GM19468 (cell line): ENCODE measurements around the gene SLC44A3.
A peak's percentile ranks its signal among the peaks of the same experiment; 100 is the strongest.

Experiments
- ATAC-seq: cut with Tn5 transposase; IDR thresholded peaks from one replicate; pipeline ENCODE4 v1.9.1; 2021; ENCODE audit warnings: mild to moderate bottlenecking, moderate library complexity, moderate number of reproducible peaks; ENCODE audit not compliant: unreplicated experiment; ENCODE audit errors: extremely low read depth

The SLC44A3 gene

DNA sequence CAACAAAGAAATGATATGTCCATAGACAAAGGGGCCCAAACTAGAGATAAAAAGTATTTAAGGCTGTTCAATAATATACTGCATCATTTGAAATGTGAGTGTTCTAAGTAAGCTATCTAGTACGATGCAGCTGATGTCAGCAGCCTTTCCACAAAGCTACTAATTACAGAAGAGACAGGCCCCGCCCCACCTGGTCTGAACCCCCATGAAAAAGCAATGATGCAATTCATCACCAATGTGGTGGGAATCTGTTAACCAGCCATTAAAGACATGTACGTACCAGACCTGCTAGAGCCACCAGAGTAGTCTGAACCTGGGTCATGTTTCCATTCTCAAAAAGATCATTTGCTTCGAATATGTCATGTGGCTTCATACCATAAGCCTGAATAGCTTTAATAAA is 81.7 kb downstream of the SLC44A3 start:
- ATAC-seq: no peak

DNA sequence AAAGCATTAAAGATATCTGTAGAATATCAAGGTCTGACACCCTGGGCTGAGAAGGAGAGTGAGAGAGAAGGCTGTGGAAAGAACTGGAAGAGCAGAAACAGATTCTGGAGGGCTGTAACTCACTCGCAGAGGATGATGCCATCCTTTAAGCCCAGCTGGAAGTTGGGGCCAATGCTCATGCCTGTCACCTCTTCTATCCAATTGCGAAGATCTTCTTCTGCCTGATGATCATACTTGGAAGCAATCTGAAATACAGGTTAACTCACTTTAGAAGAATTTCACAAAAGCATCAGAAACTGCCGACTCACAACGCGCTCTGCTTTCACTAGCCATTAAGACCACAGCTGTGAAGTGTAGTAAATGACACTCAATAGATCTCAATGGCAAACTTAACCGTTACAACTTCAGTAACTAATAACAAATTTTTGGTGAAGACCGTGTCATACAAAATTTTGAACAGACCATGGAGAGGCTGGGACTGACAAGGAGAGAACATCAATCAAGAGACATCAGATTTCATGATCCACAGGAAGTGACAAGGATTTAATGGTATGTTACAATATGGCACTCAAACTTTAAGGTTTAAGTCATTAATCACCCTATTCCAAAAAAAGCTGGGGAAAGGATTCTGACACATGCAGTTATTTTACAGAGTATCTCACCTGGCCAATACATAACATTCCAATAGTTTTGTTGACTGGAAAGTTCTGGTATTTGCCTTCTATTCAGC is 83.3 kb downstream of the SLC44A3 start:
- ATAC-seq: no peak

DNA sequence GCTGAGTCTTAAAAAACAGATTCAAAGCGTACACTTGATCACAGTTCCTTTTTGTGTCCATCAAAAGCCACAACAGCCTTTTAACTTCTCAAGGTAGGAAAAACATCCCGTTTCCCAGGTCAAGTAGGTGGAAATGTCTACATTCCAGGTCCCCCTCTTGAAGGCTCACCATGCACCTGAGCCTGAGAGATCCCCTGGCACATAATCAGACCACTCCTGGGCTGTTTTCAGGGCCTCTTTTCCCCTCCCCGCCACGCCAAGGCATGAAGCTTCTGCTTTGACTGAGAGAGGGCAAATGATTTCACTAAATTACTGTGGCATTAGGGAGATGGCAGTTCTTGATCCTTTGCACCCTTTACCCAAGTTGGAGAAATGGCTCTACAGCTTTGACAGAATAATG is 85.0 kb downstream of the SLC44A3 start:
- no peak for ATAC-seq

DNA sequence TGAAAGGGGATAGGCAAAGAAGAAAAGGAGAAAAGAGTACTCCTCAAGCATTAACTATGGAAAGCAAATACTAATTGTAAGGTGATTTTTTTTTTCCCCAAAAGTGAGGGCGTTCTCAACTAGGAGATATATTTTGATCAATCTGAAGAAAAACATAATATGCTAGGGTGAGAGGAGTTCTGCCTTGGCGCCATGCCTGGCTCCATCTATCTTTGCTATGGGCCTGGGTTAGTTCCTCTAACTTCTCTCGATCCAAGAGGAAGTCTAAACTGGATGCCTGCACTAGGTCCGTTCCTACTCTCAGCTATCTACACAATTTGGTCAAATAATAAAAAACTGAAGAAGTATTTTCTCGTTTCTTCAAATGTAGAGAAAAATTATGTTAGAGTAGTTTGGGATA is 86.2 kb downstream of the SLC44A3 start:
- no peak for ATAC-seq

DNA sequence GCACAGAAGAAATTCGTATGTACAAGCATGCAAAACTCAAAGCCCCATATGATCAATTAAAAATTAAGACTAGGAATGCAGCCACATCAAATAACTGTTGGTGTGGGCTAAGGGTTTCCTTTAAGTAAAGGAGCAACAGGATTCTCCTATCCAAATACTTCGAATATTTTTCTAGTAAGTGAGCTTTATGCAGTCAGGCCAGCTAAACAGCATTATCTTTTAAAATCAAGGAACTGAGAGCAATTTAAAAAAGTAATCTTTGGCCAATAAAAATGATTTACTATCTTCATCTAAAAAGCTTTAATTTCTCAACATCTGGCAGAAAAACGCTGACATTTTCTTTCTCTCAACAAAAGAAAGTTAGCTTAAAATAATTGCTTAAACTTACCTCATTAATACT is 87.0 kb downstream of the SLC44A3 start:
- ATAC-seq: no peak

DNA sequence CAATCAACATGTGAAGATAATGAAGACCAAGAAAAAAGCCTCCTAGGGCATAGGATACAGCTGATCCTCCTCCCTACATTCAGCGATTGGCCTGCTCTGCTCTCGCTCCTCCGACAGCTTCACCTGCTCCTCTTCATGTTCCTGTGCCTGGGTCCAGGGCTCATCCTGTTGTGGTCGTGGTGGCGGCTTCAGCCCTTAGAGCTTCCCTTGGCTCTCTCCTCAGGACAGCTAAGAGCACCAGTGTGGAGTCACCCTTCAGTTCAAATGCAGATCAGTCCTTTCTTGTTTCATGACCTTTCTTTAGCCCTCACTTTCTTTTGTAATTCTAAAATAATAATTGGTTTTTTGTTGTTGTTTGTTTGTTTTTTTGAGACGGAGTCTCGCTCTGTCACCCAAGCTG is 88.0 kb downstream of the SLC44A3 start:
- ATAC-seq: no peak

DNA sequence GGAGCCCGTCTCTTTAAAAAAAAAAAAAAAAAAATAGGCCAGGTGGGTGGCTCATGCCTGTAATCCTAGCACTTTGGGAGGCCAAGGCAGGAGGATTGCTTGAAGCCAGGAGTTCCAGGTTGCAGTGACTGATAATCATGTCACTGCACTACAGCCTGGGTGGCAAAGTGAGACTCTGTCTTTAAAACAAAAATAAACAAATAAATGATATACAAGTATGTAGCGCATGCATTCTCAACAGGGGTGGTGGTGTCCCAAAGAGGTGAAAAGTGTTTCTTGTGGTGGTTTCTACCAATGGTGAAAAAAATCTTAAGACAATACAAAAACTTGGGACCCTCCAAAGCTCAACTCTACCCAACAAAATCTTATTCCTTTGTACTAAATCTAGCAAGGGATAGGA is 88.8 kb downstream of the SLC44A3 start:
- no peak for ATAC-seq

DNA sequence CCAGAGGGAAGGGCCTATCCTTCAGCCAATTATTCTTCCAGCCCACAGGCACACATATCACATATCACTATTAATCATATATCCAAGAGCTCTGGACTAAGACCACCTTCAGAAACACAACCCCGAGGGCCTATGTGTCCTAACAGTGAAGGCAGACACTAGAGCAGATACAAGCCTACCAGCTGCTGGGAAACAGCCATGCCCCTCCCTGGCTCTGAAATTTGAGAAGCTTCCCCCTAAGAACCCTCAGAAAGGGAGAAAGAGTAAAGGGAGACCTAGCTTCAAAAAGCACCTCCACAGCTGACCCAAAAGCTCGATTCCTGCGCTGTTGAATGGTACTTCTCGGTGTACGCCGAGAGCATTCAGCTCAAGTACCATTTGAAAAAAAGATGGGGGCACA is 89.3 kb downstream of the SLC44A3 start:
- no peak for ATAC-seq

DNA sequence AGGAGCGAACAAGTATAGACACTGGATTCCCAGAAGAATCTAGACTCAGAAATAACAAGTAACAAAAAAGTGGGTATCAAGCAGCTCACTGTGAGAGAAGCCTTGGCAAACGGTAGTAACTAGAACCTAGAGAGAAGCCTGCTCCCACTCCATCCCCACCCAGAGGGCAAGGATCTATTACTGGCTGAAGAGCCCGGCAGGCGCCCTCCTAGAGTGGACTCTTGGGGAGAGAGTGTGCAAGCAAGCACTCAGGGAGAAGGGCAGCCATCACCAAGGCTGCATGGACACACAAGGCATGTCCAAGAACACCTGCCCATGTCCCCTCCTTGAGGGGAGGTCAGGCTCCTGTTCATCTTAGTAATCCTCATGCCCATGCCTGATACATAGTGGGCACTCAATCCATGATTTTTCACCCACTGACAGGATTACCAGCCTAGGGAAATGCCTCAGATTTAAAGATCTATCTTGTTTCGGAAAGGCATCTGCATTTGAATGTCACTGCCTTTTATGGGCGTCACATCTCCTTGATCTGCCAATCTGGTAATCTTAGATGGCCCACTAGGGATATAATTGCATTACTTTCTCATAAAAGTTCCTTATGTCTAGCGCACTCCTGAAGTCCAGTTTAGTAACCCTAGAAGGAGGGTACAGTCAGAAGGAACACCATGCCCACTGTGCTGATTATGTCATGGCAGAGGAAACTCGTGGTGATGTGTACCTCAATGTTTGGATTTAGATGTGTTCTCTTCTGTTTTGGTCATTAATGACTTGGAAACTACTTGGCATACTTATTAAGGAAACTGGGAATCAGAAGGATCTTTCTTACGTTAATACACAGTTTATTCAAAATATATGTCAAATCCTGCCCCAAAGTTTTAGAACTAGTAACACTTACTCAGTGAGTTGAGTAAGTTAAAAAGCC is 92.4 kb downstream of the SLC44A3 start:
- no peak for ATAC-seq

DNA sequence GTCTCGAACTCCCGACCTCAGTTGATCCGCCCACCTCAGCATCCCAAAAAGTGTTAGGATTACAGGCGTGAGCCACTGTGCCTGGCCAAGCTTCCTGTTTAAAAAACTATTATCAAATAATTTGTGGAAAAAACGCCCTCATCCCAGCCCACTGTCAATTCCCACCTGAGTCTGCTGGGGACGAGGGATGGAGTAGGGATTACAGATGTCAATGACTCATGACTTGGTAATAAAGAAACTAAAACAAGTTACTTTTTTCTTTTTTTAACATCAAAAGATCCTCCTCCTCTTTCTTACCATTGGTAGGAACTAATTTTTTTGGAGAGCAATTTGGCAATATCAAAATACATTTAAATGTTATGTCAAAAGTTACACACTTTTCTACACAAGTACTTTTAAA is 97.1 kb downstream of the SLC44A3 start:
- ATAC-seq: no peak

DNA sequence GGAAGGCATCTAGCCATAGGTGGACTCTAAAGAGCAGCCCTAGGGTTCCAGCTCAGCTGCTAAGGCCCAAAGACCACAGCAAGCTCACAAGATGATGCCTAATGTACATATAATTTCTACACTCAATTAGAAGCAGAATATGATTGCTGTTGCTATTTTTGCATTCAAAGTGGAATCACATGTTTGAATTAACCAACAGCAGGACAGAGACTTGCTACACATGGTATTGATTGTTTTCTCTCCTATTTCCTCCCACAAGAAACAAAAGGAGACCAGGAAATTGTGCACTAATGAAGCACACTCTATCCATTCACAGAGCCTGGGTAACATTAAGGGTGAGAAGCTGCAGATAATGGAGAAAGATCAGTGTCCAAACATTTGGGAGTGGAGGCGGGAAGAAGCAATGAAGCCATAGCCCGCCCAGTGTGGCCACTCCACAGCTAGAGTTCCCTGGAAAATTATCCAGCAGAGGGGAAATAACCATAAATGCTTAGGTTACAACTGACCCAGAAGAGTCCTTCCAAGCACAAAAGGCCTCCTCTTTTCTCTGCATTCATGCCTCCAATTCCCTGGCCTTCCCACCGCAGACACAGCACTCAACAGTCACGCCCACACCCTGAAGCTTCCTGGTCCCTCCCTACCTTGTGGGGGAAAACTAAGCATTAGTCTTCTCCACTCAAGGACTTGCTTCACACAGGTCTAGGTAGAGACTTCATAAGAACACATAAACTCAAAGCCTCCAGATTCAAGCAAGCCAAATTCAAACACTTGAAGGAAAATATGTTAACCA is 99.3 kb downstream of the SLC44A3 start:
- no peak for ATAC-seq

DNA sequence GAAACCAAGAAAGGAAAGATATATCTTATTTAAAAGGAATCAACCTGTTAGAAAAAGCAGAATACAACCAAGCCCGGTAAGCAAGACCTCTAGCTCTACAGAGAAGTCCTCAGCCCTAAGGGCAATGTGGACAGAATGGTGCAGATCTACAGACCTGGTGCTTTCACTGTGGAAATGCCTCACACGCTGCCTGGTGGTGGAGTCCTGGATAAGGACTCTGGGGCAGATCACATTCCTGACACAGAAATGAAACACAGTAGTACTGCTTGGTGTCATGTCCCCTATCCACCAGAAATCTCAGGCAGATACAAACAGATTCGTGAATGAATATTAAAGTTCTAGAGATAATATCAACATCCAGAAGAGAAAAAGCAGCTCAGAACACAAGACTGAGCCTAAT is 99.9 kb downstream of the SLC44A3 start:
- no peak for ATAC-seq

DNA sequence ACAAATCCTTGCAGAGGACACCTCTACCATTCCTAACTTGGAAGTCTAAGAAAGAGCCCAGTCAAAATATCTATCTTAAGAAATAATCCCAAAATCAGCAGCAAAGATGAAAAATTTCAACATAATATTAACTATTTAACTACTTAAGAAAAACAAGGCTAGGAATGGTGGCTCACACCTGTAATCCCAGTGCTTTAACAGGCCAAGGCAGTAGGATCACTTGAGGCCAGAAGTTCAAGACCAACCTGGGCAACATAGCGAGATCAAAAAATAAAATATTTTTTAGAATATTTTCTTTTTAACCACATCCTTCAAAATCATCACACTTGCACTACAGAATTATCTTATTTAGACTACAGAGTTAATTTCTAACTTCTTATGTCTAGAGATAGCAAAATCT is 101.8 kb downstream of the SLC44A3 start:
- no peak for ATAC-seq

DNA sequence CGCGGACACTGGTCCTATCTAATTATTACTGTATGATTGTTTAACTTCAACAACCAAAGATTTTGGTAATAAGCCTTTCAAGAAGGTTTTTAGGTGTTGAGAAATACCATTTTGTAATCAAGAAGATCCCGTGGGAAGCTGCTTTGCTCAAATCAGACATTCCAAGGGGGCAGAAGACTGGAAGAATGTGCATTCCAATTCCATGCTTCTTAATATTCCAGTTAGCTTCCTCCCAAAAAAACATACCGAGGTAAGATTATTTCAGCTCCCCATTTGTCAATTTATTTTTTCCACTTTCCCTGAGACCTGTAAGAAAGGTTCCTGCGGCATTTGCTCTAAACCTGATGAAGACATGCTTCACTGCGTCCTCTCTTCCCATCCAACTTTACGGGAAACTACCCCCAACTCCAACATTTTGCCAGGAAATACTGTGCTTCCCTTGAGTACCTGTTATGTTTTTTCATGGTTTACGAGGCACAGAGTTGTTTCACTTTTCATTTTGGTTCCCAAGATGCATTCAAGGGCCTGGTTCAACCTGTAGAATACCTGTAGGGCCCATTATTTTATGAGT is 102.7 kb downstream of the SLC44A3 start:
- no peak for ATAC-seq

DNA sequence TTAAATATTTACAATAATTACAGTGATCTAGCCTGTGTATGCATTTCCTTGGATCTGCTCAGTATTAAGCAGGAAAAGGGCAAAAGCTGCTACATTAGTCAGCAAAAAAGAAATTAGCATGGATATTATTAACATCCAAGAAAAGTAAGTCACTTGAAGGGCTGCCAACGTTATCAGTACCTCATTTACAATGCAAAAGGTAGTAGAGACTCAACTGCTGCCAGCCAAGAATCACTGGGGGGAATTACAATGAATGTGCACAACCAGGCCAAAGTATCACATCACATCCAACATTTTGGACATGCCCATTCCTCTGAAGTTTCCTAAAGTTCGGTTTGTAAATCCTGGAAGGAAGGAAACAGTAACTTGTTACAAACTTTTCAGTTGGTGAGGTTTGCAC is 104.8 kb downstream of the SLC44A3 start:
- no peak for ATAC-seq

DNA sequence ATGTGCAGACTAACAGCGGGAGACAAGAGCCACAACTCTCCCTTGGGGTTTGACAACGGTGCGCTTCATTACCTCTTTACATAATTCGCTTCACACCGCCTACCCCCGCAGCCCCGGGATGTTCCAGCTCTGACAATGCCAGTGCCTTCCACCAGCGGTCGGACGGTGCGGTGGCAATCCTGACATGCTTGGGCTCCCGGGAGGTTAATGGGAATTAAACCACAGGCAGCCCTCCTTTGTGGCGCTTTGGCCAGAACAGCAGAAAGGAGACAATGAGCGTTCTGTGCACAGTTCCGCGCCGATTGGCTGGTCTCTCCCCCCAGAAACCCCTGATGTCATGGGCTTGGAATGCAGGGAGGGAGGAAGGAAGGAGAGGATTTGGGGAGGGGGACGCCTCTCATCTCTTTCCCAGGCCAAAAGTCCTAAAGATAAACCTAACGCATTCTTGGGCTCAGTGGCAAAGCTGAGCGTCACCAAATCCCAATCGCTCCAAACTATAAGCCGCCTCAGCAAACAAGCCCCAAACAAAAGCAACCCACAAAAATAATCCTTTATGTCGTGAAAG is 105.5 kb downstream of the SLC44A3 start:
- ATAC-seq: no peak

DNA sequence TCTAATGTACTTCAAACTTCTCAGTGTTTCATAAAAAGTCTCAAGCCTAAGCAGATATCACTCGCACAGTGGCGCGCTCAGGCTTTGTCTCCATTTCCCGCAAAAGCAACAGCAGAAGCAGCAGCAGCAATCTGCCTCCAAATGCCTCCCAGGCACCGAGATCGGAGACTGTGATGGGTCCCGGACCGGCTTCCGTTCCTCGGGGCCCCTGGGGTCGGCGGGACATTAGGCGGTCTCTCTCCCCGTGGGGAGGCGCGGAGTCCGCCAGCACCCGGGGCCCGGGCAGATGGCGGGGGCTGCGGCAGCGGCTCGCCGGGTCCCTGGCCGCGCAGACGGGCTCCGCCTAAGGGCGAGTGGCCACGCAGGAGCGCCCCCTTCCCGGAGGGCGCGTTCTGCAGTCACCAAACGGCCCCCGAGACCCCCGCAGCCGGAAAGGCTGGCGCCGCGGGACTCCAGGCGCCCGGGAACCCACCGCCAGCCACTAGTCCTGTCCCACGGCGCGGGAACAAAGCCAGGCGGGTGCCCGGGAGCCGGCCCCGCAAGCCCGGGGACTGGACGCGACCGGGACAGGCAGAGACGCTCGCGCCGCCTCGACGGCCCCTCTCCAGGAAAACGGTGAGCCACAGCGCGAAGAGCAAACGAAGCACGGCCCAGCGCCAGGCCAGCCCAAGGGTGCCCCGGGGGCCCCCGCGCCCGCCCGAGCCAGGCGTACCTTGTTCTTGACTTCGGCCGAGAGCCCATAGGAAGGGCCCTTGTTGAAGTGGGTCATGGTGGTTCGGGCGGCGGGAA is 106.2 kb downstream of the SLC44A3 start:
- peak; percentile 14 for ATAC-seq

DNA sequence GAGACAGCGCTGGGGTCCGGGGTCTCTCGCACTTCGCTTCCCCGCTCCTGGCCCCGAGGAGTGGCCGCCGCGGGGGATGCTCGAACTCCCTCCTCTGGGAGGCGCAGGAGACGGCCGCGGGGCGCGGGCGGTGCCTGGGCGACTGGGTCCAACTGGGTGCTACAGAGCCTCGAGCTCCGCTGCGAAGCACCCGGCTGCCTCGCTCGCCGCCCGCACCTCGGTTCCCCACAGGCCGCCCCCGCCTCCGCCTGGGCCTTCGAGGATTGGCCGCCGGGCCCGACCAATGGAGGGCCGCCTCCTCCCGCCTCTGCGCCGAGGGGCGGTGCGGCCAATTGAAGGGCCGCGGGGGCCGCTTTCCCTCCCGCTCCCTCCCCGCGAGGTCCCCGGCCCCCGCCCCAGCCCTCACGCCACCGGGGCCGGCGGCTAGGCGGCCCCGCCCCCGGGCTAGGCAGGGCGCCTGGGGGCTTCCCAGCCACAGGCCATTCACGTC is 106.8 kb downstream of the SLC44A3 start, which contains the start of gene CNN3:
Gene CNN3, minus strand, starts transcription at position 196 of the 490 bp plus-strand sequence. CDS start 216 bp downstream, outside the sequence.
- ATAC-seq: peak; percentile 76
